IMR-90 (cell line): ENCODE results near the gene PIP4K2A. TPM values are rescaled to one million over a fixed set of nuclear protein-coding genes. Genes with fewer than 3 reads are reported as not detected.

Experiments
- ATAC-seq: fragments of 200-7000 bp; cut with Tn5 transposase; 2 replicates; pipeline ENCODE4 v1.9.1; 2020; ENCODE audit warnings: low read depth, mild to moderate bottlenecking, moderate library complexity
- BruUV-seq: library from RNA; stranded (reverse); fragments of 400-500 nt; replicated peaks from 2 replicates; lab custom pipeline; 2021; lab: Mats Ljungman, UMichigan
- CTCF ChIA-PET: fragments of 300-600 bp; formaldehyde crosslinking; extraction: SDS; loops from one replicate; lab custom pipeline; 2021; ENCODE audit warnings: antibody characterized with exemption; lab: Yijun Ruan, JAX
- POLR2A ChIA-PET: fragments of 300-600 bp; sonication (Branson Sonifier 250); formaldehyde crosslinking; loops from one replicate; lab custom pipeline; 2022; ENCODE audit warnings: antibody characterized with exemption; ENCODE audit not compliant: unreplicated experiment; lab: Charles Lee
- DNase-seq: peaks from one replicate; pipeline ENCODE4 v3.0.0; 2013
- H2AFZ ChIP-seq: replicated peaks from 2 replicates; pipeline ENCODE3; 2013; ENCODE audit warnings: low read length, mild to moderate bottlenecking; ENCODE audit not compliant: poor library complexity
- H2AK5ac ChIP-seq: 2 replicates; pipeline ENCODE4 v1.6.1; 2013; ENCODE audit warnings: low read depth, low read length, inconsistent platforms
- H2AK9ac ChIP-seq: replicated peaks from 2 replicates; pipeline ENCODE3; 2013; ENCODE audit warnings: mild to moderate bottlenecking, low read depth, low read length, moderate library complexity; ENCODE audit not compliant: poor library complexity
- H2BK120ac ChIP-seq: 2 replicates; pipeline ENCODE4 v1.6.1; 2013; ENCODE audit warnings: low read depth, low read length, inconsistent platforms
- H2BK15ac ChIP-seq: 3 replicates; pipeline ENCODE4 v1.6.1; 2013; ENCODE audit warnings: low read depth, low read length, inconsistent platforms
- H2BK20ac ChIP-seq: 2 replicates; pipeline ENCODE4 v1.6.1; 2013; ENCODE audit warnings: low read depth, mild to moderate bottlenecking, inconsistent platforms, low read length, moderate library complexity
- H2BK5ac ChIP-seq: 2 replicates; pipeline ENCODE4 v1.6.1; 2013; ENCODE audit warnings: mild to moderate bottlenecking, low read depth, low read length, inconsistent platforms; ENCODE audit not compliant: poor library complexity, severe bottlenecking
- H3K14ac ChIP-seq: replicated peaks from 2 replicates; pipeline ENCODE4 v1.6.1; 2013; ENCODE audit warnings: low read depth, low read length, inconsistent platforms
- H3K18ac ChIP-seq: 2 replicates; pipeline ENCODE4 v1.6.1; 2013; ENCODE audit warnings: low read depth, low read length, control low read depth
- H3K23ac ChIP-seq: 2 replicates; pipeline ENCODE4 v1.6.1; 2013; ENCODE audit warnings: low read depth, low read length, inconsistent platforms
- H3K27ac ChIP-seq: 2 replicates; pipeline ENCODE4 v1.5.1; 2013; ENCODE audit warnings: mild to moderate bottlenecking, control low read depth, low read length; ENCODE audit not compliant: insufficient read depth
- H3K27me3 ChIP-seq: 2 replicates; pipeline ENCODE4 v1.6.1; 2013; ENCODE audit warnings: low read length; ENCODE audit not compliant: control insufficient read depth, insufficient read depth
- H3K36me3 ChIP-seq: 2 replicates; pipeline ENCODE4 v1.6.1; 2013; ENCODE audit warnings: low read length, mixed read lengths; ENCODE audit not compliant: control insufficient read depth, insufficient read depth
- H3K4ac ChIP-seq: 2 replicates; pipeline ENCODE4 v1.6.1; 2013; ENCODE audit warnings: low read depth, low read length, inconsistent platforms
- H3K4me1 ChIP-seq: 2 replicates; pipeline ENCODE4 v1.6.1; 2013; ENCODE audit warnings: low read length, mixed read lengths; ENCODE audit not compliant: control insufficient read depth, insufficient read depth
- H3K4me2 ChIP-seq: 2 replicates; pipeline ENCODE4 v1.6.1; 2013; ENCODE audit warnings: low read depth, mild to moderate bottlenecking, control low read depth, low read length, moderate library complexity
- H3K4me3 ChIP-seq: 2 replicates; pipeline ENCODE4 v1.5.1; 2013; ENCODE audit warnings: low read depth, mild to moderate bottlenecking, control low read depth, low read length, moderate library complexity; ENCODE audit not compliant: insufficient read depth
- H3K56ac ChIP-seq: 2 replicates; pipeline ENCODE4 v1.6.1; 2013; ENCODE audit warnings: low read length, inconsistent platforms; ENCODE audit not compliant: insufficient read depth; ENCODE audit errors: extremely low read depth
- H3K79me1 ChIP-seq, 2 experiments: 2 replicates each; pipeline ENCODE4 v1.6.1; 2013; ENCODE audit warnings: low read length in 2 of 2, inconsistent platforms in 1 of 2, low read depth in 1 of 2
- H3K9ac ChIP-seq: 2 replicates; pipeline ENCODE4 v1.6.1; 2013; ENCODE audit warnings: low read depth, low read length, control low read depth
- H3K9me1 ChIP-seq: 2 replicates; pipeline ENCODE4 v1.6.1; 2013; ENCODE audit warnings: low read length, inconsistent platforms; ENCODE audit not compliant: insufficient read depth
- H3K9me3 ChIP-seq: 2 replicates; pipeline ENCODE4 v1.6.1; 2013; ENCODE audit warnings: low read length; ENCODE audit not compliant: control insufficient read depth, insufficient read depth
- H4K20me1 ChIP-seq: 2 replicates; pipeline ENCODE4 v1.6.1; 2013; ENCODE audit warnings: low read length, inconsistent platforms; ENCODE audit not compliant: insufficient read depth
- H4K5ac ChIP-seq: 2 replicates; pipeline ENCODE4 v1.6.1; 2013; ENCODE audit warnings: mild to moderate bottlenecking, low read depth, low read length, control low read depth
- H4K8ac ChIP-seq, 2 experiments: 2 replicates each; pipeline ENCODE4 v1.6.1; 2013; ENCODE audit warnings: low read depth in 2 of 2, low read length in 2 of 2, control low read depth in 1 of 2, inconsistent platforms in 1 of 2
- H4K91ac ChIP-seq: 2 replicates; pipeline ENCODE4 v1.6.1; 2013; ENCODE audit warnings: low read depth, low read length, inconsistent platforms; ENCODE audit not compliant: insufficient read depth
- BHLHE40 ChIP-seq: fragments of 150-350 bp; IDR thresholded peaks from 2 replicates; pipeline ENCODE4 v1.6.1; 2016; ENCODE audit warnings: mild to moderate bottlenecking, low read depth, low read length
- WGBS, 2 experiments: methylation state at CpG; one replicate each; pipeline versions ENCODE4 v1.1.5 to v1.1.7; 2013; ENCODE audit warnings: missing lambda C conversion rate in 2 of 2; ENCODE audit not compliant: insufficient read length in 1 of 2; ENCODE audit errors: extremely low coverage in 2 of 2; 5-methylcytosine and 5-hydroxymethylcytosine counted together
- dilution Hi-C: fragments of 300-500 bp; cut with HindIII; formaldehyde crosslinking; loops from one replicate; pipeline ENCODE4 v1.14.3; 2018; ENCODE audit warnings: low sequenced_read_pairs; ENCODE audit not compliant: unreplicated experiment
- in situ Hi-C: fragments of 300-500 bp; cut with MboI; formaldehyde crosslinking; loops from 3 replicates; pipeline ENCODE4 v1.14.3; 2019; ENCODE audit warnings: low sequenced_read_pairs, inconsistent platforms, mixed read lengths
- intact Hi-C: fragments of 100-400 bp; cut with micrococcal nuclease; formaldehyde crosslinking; loops from 2 replicates; pipeline ENCODE4 v1.10.0; 2022
- polyA plus RNA-seq, 3 experiments: library from polyadenylated mRNA; depleted of rRNA; stranded (reverse); fragments of >200 nt; gene quantifications; 2 replicates each; pipeline ENCODE4 v1.2.3, GENCODE V29; 2012; ENCODE audit warnings: low replicate concordance in 1 of 3
- total RNA-seq: library from RNA; depleted of rRNA; stranded (reverse); fragments of >200 nt; gene quantifications from 2 replicates; pipeline ENCODE4 v1.2.3, GENCODE V29; 2012

The PIP4K2A gene
- total and polyA plus RNA-seq, 2 of the 4 experiments (the other 2 are of a cell fraction): 9.8 to 18.1 TPM

GRCh38 chr10:22553452-22553995 lies 160.9 kb downstream of the PIP4K2A start:
- Histone ChIP-seq H3K4me2 (no peak overlapping the region; the same call in 1 of the 2 replicates), H3K36me3 (peaks cover 10% of the 10 kb centered on the region), H4K91ac (no peak overlapping the region), H2AFZ (no peak overlapping the region), H3K4me3 (no peak overlapping the region), H3K27me3 (no peaks in the 10 kb centered on the region), H2BK20ac (no peak overlapping the region), H3K27ac (no peak overlapping the region), H2BK15ac (no peak overlapping the region), H3K9me3 (no peaks in the 10 kb centered on the region), H3K14ac (no peak overlapping the region), H2BK120ac (no peak overlapping the region; the same call in 1 of the 2 replicates), H3K9ac (no peak overlapping the region), H3K4ac (no peak overlapping the region), H3K9me1 (peaks cover 7% of the 10 kb centered on the region; the same call in 1 of the 2 replicates), H3K23ac (no peak overlapping the region), H3K18ac (no peak overlapping the region), H4K8ac (no peak overlapping the region), H3K56ac (no peak overlapping the region), H2AK5ac (no peak overlapping the region), H3K79me1 (0 out of 4 replicates have a peak, but pooled peaks cover 0 to 6% of the 10 kb centered on the region in 2 experiments), H2BK5ac (no peak overlapping the region), H4K5ac (no peak overlapping the region), H2AK9ac (no peak overlapping the region), H4K20me1 (no peaks in the 10 kb centered on the region), H3K4me1 (peaks cover 3% of the 10 kb centered on the region; the same call in 1 of the 2 replicates)
- no TSS peak for BruUV-seq
- DNase-seq (no peak), ATAC-seq (no peak)
- dilution Hi-C loops (no loop called here), intact Hi-C loops (loop anchor here (5.0 to 10.0 kb wide), 4 partner anchors 116 to 549 kb away; partner anchors contain the start of genes BMI1, DNAJC1 and PIP4K2A), in situ Hi-C loops (loop anchor here (25.0 kb wide), 1 partner anchor 541 kb away; the partner anchor contains the start of gene DNAJC1)
- CTCF ChIA-PET: interaction anchor here (0.6 to 1.1 kb wide), 2 partner anchors 436 to 1456 kb away, joined by 4 to 7 read pairs; no protein-coding TSS in a partner anchor
- no CpG with 5 or more reads among the region's 7 CpGs for WGBS, 2 experiments
- POLR2A ChIA-PET: interaction anchor here (0.6 kb wide), 1 partner anchor 29 kb away, joined by 3 read pairs; no protein-coding TSS in a partner anchor
- no peak for TF ChIP-seq BHLHE40
